ENCODE data around the gene CAMSAP3.

Gene CAMSAP3

GRCh38 chr19:7606289-7606688 lies 10.6 kb downstream of the CAMSAP3 start:
- H3K4me3 ChIP-seq (ENCODE audit: low read length), result no peak overlapping the region
- H3K4me1 ChIP-seq (ENCODE audit: insufficient read depth, low read length), result no peaks in the 10 kb centered on the region
- no peak overlapping the region for H3K27ac ChIP-seq (ENCODE audit: low read length)
- H3K9ac ChIP-seq (ENCODE audit: low read depth, low read length), result no peak overlapping the region
- peaks cover 20% of the 10 kb centered on the region; the same call in 1 of the 2 replicates for H3K36me3 ChIP-seq (ENCODE audit: insufficient read depth, low read depth, low read length)
- H3K9me3 ChIP-seq (ENCODE audit: insufficient read depth, low read depth, low read length), result no peaks in the 10 kb centered on the region
- H3K27me3 ChIP-seq (ENCODE audit: insufficient read depth, low read length), result no peaks in the 10 kb centered on the region

- H3K9me3 ChIP-seq (ENCODE audit: insufficient read depth, low read depth, low read length), result no peaks in the 10 kb centered on the region
- no peak overlapping the region for H3K9ac ChIP-seq (ENCODE audit: low read depth, low read length)
- H3K27ac ChIP-seq (ENCODE audit: low read length), result no peak overlapping the region
- no peaks in the 10 kb centered on the region for H3K4me1 ChIP-seq (ENCODE audit: insufficient read depth, low read length)
- H3K27me3 ChIP-seq (ENCODE audit: insufficient read depth, low read length), result no peaks in the 10 kb centered on the region
- peaks cover 20% of the 10 kb centered on the region; the same call in 1 of the 2 replicates for H3K36me3 ChIP-seq (ENCODE audit: insufficient read depth, low read depth, low read length)
- H3K4me3 ChIP-seq (ENCODE audit: low read length), result no peak overlapping the region
Measured at GRCh38 chr19:7607212-7607873, 11.7 kb downstream of the CAMSAP3 start.

- no peaks in the 10 kb centered on the region for H3K4me1 ChIP-seq (ENCODE audit: insufficient read depth, low read length)
Measured at GRCh38 chr19:7607874-7608560, 12.4 kb downstream of the CAMSAP3 start.

GRCh38 chr19:7610491-7611240 lies 15.0 kb downstream of the CAMSAP3 start:
- H3K9me3 ChIP-seq (ENCODE audit: insufficient read depth, low read depth, low read length), result no peaks in the 10 kb centered on the region
- H3K4me3 ChIP-seq (ENCODE audit: low read length), result no peak overlapping the region

More at GRCh38 chr19:7607874-7608560, 12.4 kb downstream of the CAMSAP3 start:
- Histone ChIP-seq H3K9ac (ENCODE audit: low read depth, low read length) (no peak overlapping the region), H3K27ac (ENCODE audit: low read length) (no peak overlapping the region), H3K4me3 (ENCODE audit: low read length) (no peak overlapping the region), H3K9me3 (ENCODE audit: insufficient read depth, low read depth, low read length) (no peaks in the 10 kb centered on the region), H3K27me3 (ENCODE audit: insufficient read depth, low read length) (no peaks in the 10 kb centered on the region), H3K36me3 (ENCODE audit: insufficient read depth, low read depth, low read length) (peaks cover 20% of the 10 kb centered on the region; the same call in 1 of the 2 replicates)

GRCh38 chr19:7611541-7612279 lies 16.0 kb downstream of the CAMSAP3 start:
- H3K36me3 ChIP-seq (ENCODE audit: insufficient read depth, low read depth, low read length), result peaks cover 20% of the 10 kb centered on the region; the same call in 1 of the 2 replicates
- H3K27me3 ChIP-seq (ENCODE audit: insufficient read depth, low read length), result no peaks in the 10 kb centered on the region
- H3K9ac ChIP-seq (ENCODE audit: low read depth, low read length), result no peak overlapping the region

More at GRCh38 chr19:7610491-7611240, 15.0 kb downstream of the CAMSAP3 start:
- H3K36me3 ChIP-seq (ENCODE audit: insufficient read depth, low read depth, low read length), result peaks cover 20% of the 10 kb centered on the region; the same call in 1 of the 2 replicates
- no peaks in the 10 kb centered on the region for H3K4me1 ChIP-seq (ENCODE audit: insufficient read depth, low read length)
- H3K9ac ChIP-seq (ENCODE audit: low read depth, low read length), result no peak overlapping the region
- H3K27me3 ChIP-seq (ENCODE audit: insufficient read depth, low read length), result no peaks in the 10 kb centered on the region
- H3K27ac ChIP-seq (ENCODE audit: low read length), result no peak overlapping the region

GRCh38 chr19:7612282-7613274 lies 16.9 kb downstream of the CAMSAP3 start:
- Histone ChIP-seq H3K9ac (ENCODE audit: low read depth, low read length) (no peak overlapping the region), H3K36me3 (ENCODE audit: insufficient read depth, low read depth, low read length) (peaks cover 27% of the 10 kb centered on the region), H3K4me1 (ENCODE audit: insufficient read depth, low read length) (no peaks in the 10 kb centered on the region), H3K27ac (ENCODE audit: low read length) (no peak overlapping the region), H3K27me3 (ENCODE audit: insufficient read depth, low read length) (no peaks in the 10 kb centered on the region), H3K9me3 (ENCODE audit: insufficient read depth, low read depth, low read length) (no peaks in the 10 kb centered on the region), H3K4me3 (ENCODE audit: low read length) (no peak overlapping the region)

More at GRCh38 chr19:7611541-7612279, 16.0 kb downstream of the CAMSAP3 start:
- H3K4me3 ChIP-seq (ENCODE audit: low read length), result no peak overlapping the region
- H3K27ac ChIP-seq (ENCODE audit: low read length), result no peak overlapping the region
- no peaks in the 10 kb centered on the region for H3K4me1 ChIP-seq (ENCODE audit: insufficient read depth, low read length)
- no peaks in the 10 kb centered on the region for H3K9me3 ChIP-seq (ENCODE audit: insufficient read depth, low read depth, low read length)

GRCh38 chr19:7614859-7615741 lies 19.4 kb downstream of the CAMSAP3 start:
- no peak overlapping the region for H3K9ac ChIP-seq (ENCODE audit: low read depth, low read length)
- no peaks in the 10 kb centered on the region for H3K4me1 ChIP-seq (ENCODE audit: insufficient read depth, low read length)
- no peaks in the 10 kb centered on the region for H3K27me3 ChIP-seq (ENCODE audit: insufficient read depth, low read length)
- no peak overlapping the region for H3K27ac ChIP-seq (ENCODE audit: low read length)
- H3K4me3 ChIP-seq (ENCODE audit: low read length), result no peak overlapping the region
- H3K36me3 ChIP-seq (ENCODE audit: insufficient read depth, low read depth, low read length), result peaks cover 25% of the 10 kb centered on the region
- no peaks in the 10 kb centered on the region for H3K9me3 ChIP-seq (ENCODE audit: insufficient read depth, low read depth, low read length)

GRCh38 chr19:7617172-7617571 lies 21.5 kb downstream of the CAMSAP3 start:
- no peak overlapping the region for H3K27ac ChIP-seq (ENCODE audit: low read length)
- H3K27me3 ChIP-seq (ENCODE audit: insufficient read depth, low read length), result no peaks in the 10 kb centered on the region

GRCh38 chr19:7617735-7618134 lies 22.1 kb downstream of the CAMSAP3 start:
- H3K36me3 ChIP-seq (ENCODE audit: insufficient read depth, low read depth, low read length), result peaks cover 38% of the 10 kb centered on the region
- H3K27me3 ChIP-seq (ENCODE audit: insufficient read depth, low read length), result no peaks in the 10 kb centered on the region
- no peaks in the 10 kb centered on the region for H3K4me1 ChIP-seq (ENCODE audit: insufficient read depth, low read length)
- no peak overlapping the region for H3K9ac ChIP-seq (ENCODE audit: low read depth, low read length)
- H3K4me3 ChIP-seq (ENCODE audit: low read length), result no peak overlapping the region
- no peak overlapping the region for H3K27ac ChIP-seq (ENCODE audit: low read length)
- H3K9me3 ChIP-seq (ENCODE audit: insufficient read depth, low read depth, low read length), result no peaks in the 10 kb centered on the region

More at GRCh38 chr19:7617172-7617571, 21.5 kb downstream of the CAMSAP3 start:
- no peak overlapping the region for H3K4me3 ChIP-seq (ENCODE audit: low read length)
- no peaks in the 10 kb centered on the region for H3K4me1 ChIP-seq (ENCODE audit: insufficient read depth, low read length)
- no peak overlapping the region for H3K9ac ChIP-seq (ENCODE audit: low read depth, low read length)
- H3K9me3 ChIP-seq (ENCODE audit: insufficient read depth, low read depth, low read length), result no peaks in the 10 kb centered on the region
- H3K36me3 ChIP-seq (ENCODE audit: insufficient read depth, low read depth, low read length), result peaks cover 33% of the 10 kb centered on the region

- no peak overlapping the region for H3K27ac ChIP-seq (ENCODE audit: low read length)
Measured at GRCh38 chr19:7618348-7618747, 22.7 kb downstream of the CAMSAP3 start.

More at GRCh38 chr19:7618348-7618747, 22.7 kb downstream of the CAMSAP3 start:
- Histone ChIP-seq H3K9ac (ENCODE audit: low read depth, low read length) (no peak overlapping the region), H3K36me3 (ENCODE audit: insufficient read depth, low read depth, low read length) (peaks cover 42% of the 10 kb centered on the region), H3K4me3 (ENCODE audit: low read length) (no peak overlapping the region), H3K9me3 (ENCODE audit: insufficient read depth, low read depth, low read length) (no peaks in the 10 kb centered on the region), H3K27me3 (ENCODE audit: insufficient read depth, low read length) (no peaks in the 10 kb centered on the region), H3K4me1 (ENCODE audit: insufficient read depth, low read length) (no peaks in the 10 kb centered on the region)
